ENCODE measurements around the gene IRX1.

IRX1 gene

DNA sequence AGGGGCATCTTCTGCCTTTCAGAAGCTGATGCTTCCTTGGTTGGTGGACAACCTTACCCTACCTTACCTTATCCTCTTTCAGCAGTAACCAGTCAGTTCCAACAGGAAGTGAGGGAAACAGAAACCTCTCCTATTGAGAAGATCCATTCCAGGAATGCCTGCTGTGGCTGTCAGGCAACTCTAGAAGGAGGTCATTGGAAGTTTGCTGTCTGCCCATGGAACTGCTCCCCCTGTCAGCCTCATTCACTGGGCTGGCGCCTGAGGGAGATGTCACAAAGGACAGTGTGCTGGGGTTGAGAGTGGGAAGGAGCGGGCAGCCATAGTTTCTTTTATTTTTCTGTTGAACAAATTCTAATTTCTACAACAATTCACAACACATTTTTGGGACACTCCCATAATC, 54.7 kb downstream of the IRX1 start:
- DNase-seq (ENCODE audit: low spot score) = no peak

DNA sequence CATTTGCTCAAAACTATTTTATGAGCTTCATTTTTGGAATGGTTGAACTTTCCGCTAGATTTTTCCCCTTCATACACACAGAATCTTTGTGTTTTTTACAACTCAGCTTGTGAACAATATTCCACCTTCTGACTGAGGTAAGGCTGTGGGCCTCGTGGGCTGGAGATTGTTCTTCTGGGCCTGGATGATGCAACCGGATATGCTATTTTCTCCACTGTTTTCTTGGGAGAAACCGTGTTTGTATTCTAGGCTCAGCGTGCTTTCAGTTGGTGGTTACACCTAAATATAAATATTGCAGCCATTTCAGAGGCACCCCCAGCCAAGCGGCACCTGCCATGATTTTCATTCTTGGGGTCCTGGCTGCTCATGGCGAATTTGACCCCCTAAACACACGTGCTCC, 55.2 kb downstream of the IRX1 start:
- no peak for DNase-seq (ENCODE audit: low spot score)

All from CD4-positive, alpha-beta T cell treated with Interleukin-15 for 4 hours (primary cell).